ENCODE data around the gene ME3.

The ME3 gene

GRCh38 chr11:86676533-86677154 lies 4.2 kb upstream of the ME3 start:
- no peak for DNase-seq (ENCODE audit: low read depth)
- peak; percentile 35 for TF ChIP-seq CTCF (IDR thresholded peaks at IDR 0.05; ENCODE audit: control insufficient read depth, insufficient read depth, low read depth, low read length, missing control alignments)

DNA sequence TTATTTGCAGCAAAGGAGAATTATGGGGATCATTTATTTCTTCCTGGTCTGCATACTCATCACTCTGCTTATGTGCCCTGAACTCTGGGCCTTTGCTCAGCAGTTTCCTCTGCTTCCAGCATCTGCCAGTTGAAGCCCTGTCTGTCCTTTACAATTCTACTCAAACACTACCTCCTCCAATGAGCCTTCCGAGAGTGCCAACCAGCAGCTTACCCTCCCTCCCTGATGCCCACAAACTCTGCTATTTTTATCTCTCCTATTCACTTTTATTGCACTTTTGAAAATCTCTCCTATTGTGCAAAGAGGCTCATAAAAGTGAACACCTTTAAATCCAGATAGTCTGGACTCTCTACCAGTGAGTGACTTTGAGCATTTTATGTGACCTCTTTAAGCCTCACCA lies 3.6 kb upstream of the ME3 start:
- DNase-seq (ENCODE audit: low read depth): no peak
- no peak overlapping the region for H3K4me3 ChIP-seq (ENCODE audit: control insufficient read depth, low read depth, low read length)
- no peak for TF ChIP-seq CTCF (IDR thresholded peaks at IDR 0.05; ENCODE audit: control insufficient read depth, insufficient read depth, low read depth, low read length, missing control alignments)

More at GRCh38 chr11:86676533-86677154, 4.2 kb upstream of the ME3 start:
- no peak overlapping the region for H3K4me3 ChIP-seq (ENCODE audit: control insufficient read depth, low read depth, low read length)

- no peak for DNase-seq (ENCODE audit: low read depth)
- TF ChIP-seq CTCF (IDR thresholded peaks at IDR 0.05; ENCODE audit: control insufficient read depth, insufficient read depth, low read depth, low read length, missing control alignments): no peak
- H3K4me3 ChIP-seq (ENCODE audit: control insufficient read depth, low read depth, low read length): no peak overlapping the region
Measured at GRCh38 chr11:86675017-86675416, 2.6 kb upstream of the ME3 start.

DNA sequence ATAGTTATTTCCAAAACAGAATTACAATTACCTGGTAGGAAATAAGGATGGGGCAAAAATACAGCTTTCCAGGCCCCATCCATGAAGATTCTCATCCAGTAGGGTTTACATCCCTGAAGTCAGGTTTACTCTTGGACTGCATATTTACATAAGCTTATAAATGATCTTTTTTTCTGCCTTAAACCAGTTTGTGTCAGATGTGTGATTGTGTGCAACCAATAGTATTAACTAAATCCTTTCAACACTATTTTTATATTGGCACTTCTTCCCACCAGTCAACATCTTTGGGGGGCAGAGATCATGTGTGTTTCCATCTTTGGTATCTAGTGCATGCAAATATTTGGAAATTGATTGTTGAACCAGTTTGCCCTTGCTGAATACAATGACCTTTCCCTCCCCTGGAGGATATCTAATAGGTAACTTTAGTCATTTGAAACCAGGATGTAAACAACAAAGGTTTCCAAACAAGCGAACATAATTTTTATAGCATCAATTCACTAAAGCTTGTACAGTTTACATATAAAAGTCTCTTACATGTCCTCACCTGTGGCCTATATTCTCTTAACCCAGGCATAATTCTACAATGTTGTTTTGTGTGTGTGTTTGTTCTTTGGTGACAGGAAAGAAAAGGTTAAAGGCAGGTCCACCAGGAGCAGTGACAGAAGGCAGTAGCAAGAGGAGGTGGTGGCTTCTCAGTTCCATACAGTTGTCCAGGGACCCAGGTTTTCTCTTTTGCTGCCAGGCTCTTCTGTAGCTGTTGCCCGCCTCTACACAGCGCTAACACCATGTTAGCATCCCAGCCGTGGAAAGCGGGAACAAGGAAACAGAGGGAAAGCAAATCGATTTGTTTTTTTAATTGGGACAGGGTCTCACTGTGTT lies 1.7 kb upstream of the ME3 start:
- no peak for DNase-seq (ENCODE audit: low read depth)
- H3K4me3 ChIP-seq (ENCODE audit: control insufficient read depth, low read depth, low read length): no peak overlapping the region
- no peak for TF ChIP-seq CTCF (IDR thresholded peaks at IDR 0.05; ENCODE audit: control insufficient read depth, insufficient read depth, low read depth, low read length, missing control alignments)

DNA sequence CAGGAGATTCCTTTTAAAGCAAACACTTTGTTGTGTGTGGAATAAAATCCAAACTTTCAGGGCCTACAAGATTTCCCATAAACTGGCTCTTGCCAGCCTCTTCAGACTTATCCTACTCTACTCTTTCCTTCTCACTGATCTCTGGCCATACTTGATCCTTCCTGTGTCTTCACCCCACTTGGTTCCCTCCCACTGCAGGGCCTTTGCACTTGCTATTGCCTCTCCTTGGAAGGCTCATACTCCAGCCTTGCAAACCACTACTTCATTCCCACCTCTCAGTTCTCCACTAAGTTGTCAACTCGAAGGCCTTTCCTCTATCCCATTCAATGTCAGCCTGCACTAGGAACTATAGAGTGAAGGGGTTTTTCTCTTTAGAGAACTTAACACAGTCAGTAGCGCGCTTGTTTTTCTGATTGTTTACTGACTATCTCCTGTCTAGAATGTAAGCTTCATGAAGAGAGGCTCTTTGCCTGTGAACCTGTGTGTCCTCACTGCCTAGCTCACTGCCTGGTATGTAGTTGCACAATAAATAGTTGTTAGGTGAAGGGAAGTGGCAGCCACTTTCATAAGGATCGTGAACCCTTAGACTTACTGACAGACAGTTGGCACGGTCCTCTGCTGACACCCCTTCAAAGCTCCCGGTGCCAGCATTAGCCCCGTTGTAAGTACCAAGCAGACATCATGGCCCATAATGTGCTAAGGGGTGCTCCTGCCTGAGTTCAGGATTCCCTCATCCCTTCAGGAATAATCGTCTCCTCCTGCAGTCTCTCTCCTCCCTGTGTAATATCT lies 833 bp upstream of the ME3 start:
- no peak overlapping the region for H3K4me3 ChIP-seq (ENCODE audit: control insufficient read depth, low read depth, low read length)
- no peak for TF ChIP-seq CTCF (IDR thresholded peaks at IDR 0.05; ENCODE audit: control insufficient read depth, insufficient read depth, low read depth, low read length, missing control alignments)
- no peak for DNase-seq (ENCODE audit: low read depth)

GRCh38 chr11:86671531-86672006 lies 847 bp downstream of the ME3 start:
- DNase-seq (ENCODE audit: low read depth): no peak
- TF ChIP-seq CTCF (IDR thresholded peaks at IDR 0.05; ENCODE audit: control insufficient read depth, insufficient read depth, low read depth, low read length, missing control alignments): no peak
- peak overlapping the region; percentile 77 for H3K4me3 ChIP-seq (ENCODE audit: control insufficient read depth, low read depth, low read length)

Data from AG09309 (cell line).